Mesenchymal stem cell (in vitro differentiated cells and primary cell): Measurements from ENCODE around the gene HTT.

ENCODE experiments used
- DNase-seq: peaks from one replicate; pipeline ENCODE4 v3.0.0-alpha.2; 2013
- H2AFZ ChIP-seq: one replicate; pipeline ENCODE4 v1.6.1; 2013; ENCODE audit warnings: low read depth, mild to moderate bottlenecking, control low read depth, inconsistent platforms, low read length, moderate library complexity
- H2AK5ac ChIP-seq: 2 replicates; pipeline ENCODE4 v1.6.1; 2013; ENCODE audit warnings: low read length, moderate library complexity, mild to moderate bottlenecking, inconsistent platforms; ENCODE audit not compliant: severe bottlenecking
- H2BK120ac ChIP-seq: one replicate; pipeline ENCODE4 v1.6.1; 2013; ENCODE audit warnings: low read depth, mild to moderate bottlenecking, inconsistent platforms, low read length, moderate library complexity
- H2BK12ac ChIP-seq, 2 experiments: one replicate each; pipeline ENCODE4 v1.6.1; 2013; ENCODE audit warnings: inconsistent platforms in 2 of 2, low read length in 2 of 2, mild to moderate bottlenecking in 2 of 2, moderate library complexity in 2 of 2, control low read depth in 1 of 2
- H2BK15ac ChIP-seq: one replicate; pipeline ENCODE4 v1.6.1; 2013; ENCODE audit warnings: mild to moderate bottlenecking, low read depth, inconsistent platforms; ENCODE audit not compliant: poor library complexity, severe bottlenecking
- H2BK5ac ChIP-seq: 2 replicates; pipeline ENCODE4 v1.6.1; 2013; ENCODE audit warnings: low read depth, mild to moderate bottlenecking, low read length, control low read depth, inconsistent platforms; ENCODE audit not compliant: poor library complexity, severe bottlenecking
- H3K14ac ChIP-seq, 2 experiments: one replicate each; pipeline ENCODE4 v1.6.1; 2013; ENCODE audit warnings: inconsistent platforms in 2 of 2, low read length in 2 of 2, control low read depth in 1 of 2, mild to moderate bottlenecking in 1 of 2, moderate library complexity in 1 of 2
- H3K18ac ChIP-seq, 2 experiments: one replicate each; pipeline ENCODE4 v1.6.1; 2013; ENCODE audit warnings: inconsistent platforms in 2 of 2, low read length in 2 of 2, control low read depth in 1 of 2, low read depth in 1 of 2, mild to moderate bottlenecking in 1 of 2
- H3K23ac ChIP-seq, 2 experiments: one replicate each; pipeline ENCODE4 v1.6.1; 2013; ENCODE audit warnings: inconsistent platforms in 2 of 2, low read length in 2 of 2, mild to moderate bottlenecking in 2 of 2, moderate library complexity in 2 of 2, control low read depth in 1 of 2
- H3K27ac ChIP-seq: 2 replicates; pipeline ENCODE4 v1.5.1; 2013; ENCODE audit warnings: mild to moderate bottlenecking, moderate library complexity, low read length, control low read depth, inconsistent platforms; ENCODE audit not compliant: poor library complexity, severe bottlenecking
- H3K27me3 ChIP-seq, 2 experiments: 2 replicates each; pipeline versions ENCODE4 v1.6.1 to v1.7.0; 2013; ENCODE audit warnings: low read length in 2 of 2, mild to moderate bottlenecking in 2 of 2, moderate library complexity in 2 of 2, control low read depth in 1 of 2, inconsistent platforms in 1 of 2; ENCODE audit not compliant: control insufficient read depth in 1 of 2, insufficient read depth in 1 of 2
- H3K36me3 ChIP-seq, 2 experiments: 2 replicates each; pipeline versions ENCODE4 v1.6.1 to v1.7.0; 2013; ENCODE audit warnings: low read length in 2 of 2, control low read depth in 1 of 2, inconsistent platforms in 1 of 2, low read depth in 1 of 2, mild to moderate bottlenecking in 1 of 2; ENCODE audit not compliant: insufficient read depth in 2 of 2, control insufficient read depth in 1 of 2
- H3K4ac ChIP-seq, 2 experiments: one replicate each; pipeline ENCODE4 v1.6.1; 2013; ENCODE audit warnings: inconsistent platforms in 2 of 2, low read length in 2 of 2, mild to moderate bottlenecking in 2 of 2, moderate library complexity in 2 of 2, control low read depth in 1 of 2, low read depth in 1 of 2
- H3K4me1 ChIP-seq: 2 replicates; pipeline ENCODE4 v1.6.1; 2013; ENCODE audit warnings: low read depth, low read length, control low read depth; ENCODE audit not compliant: control insufficient read depth, insufficient read depth
- H3K4me2 ChIP-seq: 2 replicates; pipeline ENCODE4 v1.6.1; 2013; ENCODE audit warnings: low read length, mild to moderate bottlenecking, inconsistent platforms; ENCODE audit not compliant: poor library complexity, severe bottlenecking
- H3K4me3 ChIP-seq, 2 experiments: 2 replicates each; pipeline versions ENCODE4 v1.5.1 to v1.7.0; 2013; ENCODE audit warnings: low read length in 2 of 2, mild to moderate bottlenecking in 2 of 2, control low read depth in 1 of 2, low read depth in 1 of 2; ENCODE audit not compliant: insufficient read depth in 1 of 2
- H3K79me1 ChIP-seq: replicated peaks from 2 replicates; pipeline ENCODE4 v1.6.1; 2013; ENCODE audit warnings: mild to moderate bottlenecking, control low read depth, low read length, inconsistent platforms; ENCODE audit not compliant: poor library complexity, severe bottlenecking
- H3K9ac ChIP-seq: 2 replicates; pipeline ENCODE4 v1.7.0; 2013; ENCODE audit warnings: mild to moderate bottlenecking, low read length, moderate library complexity
- H3K9me3 ChIP-seq: 2 replicates; pipeline ENCODE4 v1.7.0; 2013; ENCODE audit warnings: mild to moderate bottlenecking, low read length; ENCODE audit not compliant: control insufficient read depth
- H4K8ac ChIP-seq: one replicate; pipeline ENCODE4 v1.6.1; 2013; ENCODE audit warnings: inconsistent platforms, mild to moderate bottlenecking, low read length, moderate library complexity
- H4K91ac ChIP-seq: one replicate; pipeline ENCODE4 v1.6.1; 2013; ENCODE audit warnings: mild to moderate bottlenecking, low read length, inconsistent platforms
- WGBS: methylation state at CpG from one replicate; pipeline ENCODE4 v1.1.7; 2013; ENCODE audit warnings: mixed read lengths; 5-methylcytosine and 5-hydroxymethylcytosine counted together

HTT gene

DNA sequence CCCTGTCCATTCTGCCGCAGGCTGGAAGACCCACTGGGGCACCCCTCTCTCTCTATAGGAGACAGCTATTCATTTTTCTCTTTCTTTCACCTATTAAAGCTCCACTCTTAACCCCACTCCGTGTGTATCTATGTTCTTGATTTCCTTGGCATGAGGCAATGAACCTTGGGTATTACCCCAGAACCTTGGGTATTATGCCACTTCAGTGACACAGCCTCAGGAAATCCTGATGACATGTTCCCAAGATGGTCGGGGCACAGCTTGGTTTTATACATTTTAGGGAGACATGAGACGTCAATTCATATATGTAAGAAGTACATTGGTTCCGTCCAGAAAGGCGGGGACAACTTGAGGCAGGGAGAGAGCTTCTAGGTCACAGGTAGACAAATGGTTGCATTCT is 13.5 kb upstream of the HTT start:
- H3K4me2 ChIP-seq = no peak overlapping the region
- H2AFZ ChIP-seq = no peak overlapping the region
- H2BK5ac ChIP-seq = no peak overlapping the region
- no peak overlapping the region for H4K8ac ChIP-seq
- H3K18ac ChIP-seq = no peak overlapping the region
- H3K4me3 ChIP-seq = no peak overlapping the region
- H3K14ac ChIP-seq = no peak overlapping the region
- no peak overlapping the region for H4K91ac ChIP-seq
- H2BK120ac ChIP-seq = no peak overlapping the region
- WGBS = 91% methylated on average over 6 of the region's 6 CpGs
- H3K27me3 ChIP-seq = peaks cover 0 to 10% of the 10 kb centered on the region in 2 experiments
- no peaks in the 10 kb centered on the region for H3K9me3 ChIP-seq
- DNase-seq = no peak
- H3K79me1 ChIP-seq = no peaks in the 10 kb centered on the region
- no peak overlapping the region for H3K9ac ChIP-seq
- H2AK5ac ChIP-seq = no peak overlapping the region
- no peak overlapping the region for H2BK12ac ChIP-seq
- no peaks in the 10 kb centered on the region for H3K4me1 ChIP-seq
- no peak overlapping the region for H3K27ac ChIP-seq
- H3K23ac ChIP-seq = no peak overlapping the region
- H3K36me3 ChIP-seq = no peaks in the 10 kb centered on the region
- H2BK15ac ChIP-seq = no peak overlapping the region
- no peak overlapping the region for H3K4ac ChIP-seq

DNA sequence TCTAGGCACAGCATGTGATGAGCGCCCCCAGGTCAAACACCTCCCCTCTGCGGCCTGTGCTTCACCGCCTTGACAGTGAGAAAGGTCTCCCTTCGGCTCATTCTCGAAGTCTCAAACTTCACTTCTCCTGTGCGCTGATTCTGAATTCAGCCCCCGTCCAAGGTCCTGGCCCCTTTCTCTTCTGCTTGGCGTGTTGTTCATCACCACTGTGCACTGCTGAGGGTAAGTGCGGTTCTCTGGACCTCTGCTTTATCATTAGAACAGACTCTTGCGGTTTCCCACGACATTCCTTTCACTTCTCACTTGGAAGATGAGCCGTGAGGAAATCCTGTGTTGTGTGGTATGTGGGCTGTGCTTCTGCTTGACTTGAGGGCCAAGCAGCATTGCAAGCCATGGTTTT is 12.0 kb upstream of the HTT start:
- Histone ChIP-seq H2BK5ac (no peak overlapping the region), H2BK15ac (no peak overlapping the region), H3K27me3 (peaks cover 0 to 10% of the 10 kb centered on the region in 2 experiments), H3K4ac (no peak overlapping the region), H2BK12ac (no peak overlapping the region), H3K4me3 (no peak overlapping the region), H3K14ac (no peak overlapping the region), H4K8ac (no peak overlapping the region), H3K4me1 (no peaks in the 10 kb centered on the region), H3K4me2 (no peak overlapping the region), H4K91ac (no peak overlapping the region), H3K23ac (no peak overlapping the region), H2AFZ (peak overlapping the region; percentile 62), H3K18ac (no peak overlapping the region), H3K79me1 (no peaks in the 10 kb centered on the region), H3K36me3 (no peaks in the 10 kb centered on the region), H3K27ac (no peak overlapping the region), H2AK5ac (no peak overlapping the region), H3K9me3 (no peaks in the 10 kb centered on the region), H2BK120ac (no peak overlapping the region), H3K9ac (no peak overlapping the region)
- 91% methylated on average over 11 of the region's 12 CpGs for WGBS
- DNase-seq = peak; percentile 81

- Histone ChIP-seq H2BK15ac (no peak overlapping the region), H4K91ac (no peak overlapping the region), H2BK120ac (no peak overlapping the region), H2AK5ac (no peak overlapping the region), H3K27me3 (peaks cover 0 to 12% of the 10 kb centered on the region in 2 experiments), H3K36me3 (no peaks in the 10 kb centered on the region), H3K4me3 (no peak overlapping the region), H3K9me3 (no peaks in the 10 kb centered on the region), H2BK5ac (no peak overlapping the region), H3K27ac (no peak overlapping the region), H3K14ac (no peak overlapping the region), H3K23ac (no peak overlapping the region), H3K4me1 (no peaks in the 10 kb centered on the region), H3K79me1 (no peaks in the 10 kb centered on the region), H4K8ac (no peak overlapping the region), H3K18ac (no peak overlapping the region), H3K4me2 (no peak overlapping the region), H3K9ac (no peak overlapping the region), H2AFZ (no peak overlapping the region), H3K4ac (no peak overlapping the region), H2BK12ac (no peak overlapping the region)
- DNase-seq = no peak
- WGBS = 100% methylated on average over 3 of the region's 3 CpGs
Measured at GRCh38 chr4:3065551-3065950, 8.9 kb upstream of the HTT start.

DNA sequence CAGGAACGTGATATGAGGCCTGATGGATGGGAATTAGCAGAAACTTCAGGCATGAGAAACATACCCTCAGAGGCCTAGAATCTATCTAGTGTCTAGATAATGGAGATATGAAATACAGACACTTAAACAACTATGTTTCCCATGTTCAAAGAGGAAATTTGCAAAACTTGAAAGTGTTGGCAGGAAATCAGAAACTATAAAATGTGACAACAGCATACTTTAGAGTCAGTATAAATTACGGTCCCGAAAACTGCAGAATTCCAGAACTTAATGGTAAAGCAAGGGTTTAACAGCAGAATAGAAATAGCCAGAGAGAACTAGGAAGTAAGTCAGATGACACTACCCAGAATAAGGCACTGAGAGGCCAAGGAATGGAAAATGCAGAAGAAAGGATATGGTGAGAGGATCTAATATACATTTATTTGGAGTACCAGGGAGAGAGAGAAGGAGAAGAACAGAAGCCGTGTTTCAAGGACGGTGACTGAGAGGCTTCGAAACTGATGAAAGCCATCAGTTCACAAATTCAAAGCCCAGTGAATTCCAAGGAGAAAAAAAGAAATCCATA is 7.6 kb upstream of the HTT start:
- Histone ChIP-seq H3K27me3 (peaks cover 0 to 7% of the 10 kb centered on the region in 2 experiments), H3K23ac (no peak overlapping the region), H3K4me1 (no peaks in the 10 kb centered on the region)

More for the DNA sequence above, 7.6 kb upstream of the HTT start:
- no peak overlapping the region for H3K18ac ChIP-seq
- no peaks in the 10 kb centered on the region for H3K9me3 ChIP-seq
- H2AK5ac ChIP-seq = no peak overlapping the region
- H3K4me2 ChIP-seq = no peak overlapping the region
- no peak overlapping the region for H2BK120ac ChIP-seq
- H2BK15ac ChIP-seq = no peak overlapping the region
- no peak overlapping the region for H3K9ac ChIP-seq
- H4K91ac ChIP-seq = no peak overlapping the region
- DNase-seq = no peak
- no peaks in the 10 kb centered on the region for H3K79me1 ChIP-seq
- H3K36me3 ChIP-seq = no peaks in the 10 kb centered on the region
- no peak overlapping the region for H2BK12ac ChIP-seq
- H4K8ac ChIP-seq = no peak overlapping the region
- no peak overlapping the region for H3K4ac ChIP-seq
- H3K4me3 ChIP-seq = no peak overlapping the region
- H2AFZ ChIP-seq = no peak overlapping the region
- H2BK5ac ChIP-seq = no peak overlapping the region
- WGBS = 100% methylated on average over 3 of the region's 6 CpGs
- H3K14ac ChIP-seq = no peak overlapping the region
- H3K27ac ChIP-seq = no peak overlapping the region
